GM13977 (cell line): ENCODE measurements around the gene GDAP1L1.
"Not testable (repeated sequence)": the region's sequence is repeated elsewhere in the genome, so short reads cannot be mapped to it uniquely, and the experiment has no call there.

Experiments
- DNase-seq: peaks from one replicate; pipeline ENCODE4 v3.0.0; 2012; ENCODE audit warnings: low spot score
- CTCF ChIP-seq: IDR thresholded peaks from 2 replicates; pipeline ENCODE4 v1.5.1; 2012; ENCODE audit warnings: mild to moderate bottlenecking, control low read depth; ENCODE audit not compliant: insufficient read depth; ENCODE audit errors: extremely low read depth, missing control alignments
- in situ Hi-C: fragments of 300-500 bp; cut with MboI; formaldehyde crosslinking; loops from one replicate; pipeline ENCODE4 v1.12.0; 2022; ENCODE audit warnings: low sequenced_read_pairs, low pct_unique_long_range_greater_than_20kb, mixed read lengths, inconsistent platforms; ENCODE audit not compliant: unreplicated experiment

Gene GDAP1L1

DNA sequence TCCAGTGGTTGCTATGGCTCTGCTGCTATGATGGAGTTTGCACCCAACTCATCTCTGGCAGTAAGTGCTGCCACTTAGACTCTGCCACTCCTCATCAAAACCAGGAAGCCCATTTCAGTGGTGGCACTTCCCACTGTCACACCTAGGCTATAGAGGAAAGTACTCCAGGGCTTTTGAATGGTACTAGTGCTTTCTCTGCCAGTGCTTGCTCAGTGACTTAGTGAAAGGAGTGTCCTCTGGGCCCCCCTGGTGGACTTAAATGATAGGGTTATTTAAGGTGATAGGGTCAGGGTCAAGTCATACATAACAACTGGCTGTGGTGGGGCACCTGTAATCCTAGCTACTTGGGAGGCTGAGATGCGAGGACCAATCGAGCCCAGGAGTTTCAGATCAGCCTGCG lies 41.1 kb downstream of the GDAP1L1 start:
- TF ChIP-seq CTCF, result no peak
- DNase-seq, result no peak
- in situ Hi-C loops, result no loop called here

DNA sequence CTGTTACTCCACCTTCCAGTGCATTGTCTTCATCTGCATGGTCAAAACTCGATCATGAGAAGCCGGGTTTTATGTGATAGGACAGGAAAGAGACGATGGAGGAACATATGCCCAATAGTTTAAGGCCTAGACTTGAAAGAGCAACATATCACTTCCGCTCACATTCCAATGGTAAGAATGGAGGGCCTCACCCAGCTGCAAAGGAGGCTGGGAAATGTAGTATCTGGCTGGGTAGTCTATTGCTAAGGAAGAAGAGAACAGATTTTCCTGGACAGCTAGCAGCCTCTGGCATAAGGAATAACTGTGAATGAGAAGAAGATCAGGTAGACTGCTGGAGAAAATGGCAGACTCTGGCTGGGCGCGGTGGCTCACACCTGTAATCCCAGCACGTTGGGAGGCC lies 44.6 kb downstream of the GDAP1L1 start:
- in situ Hi-C loops, result no loop called here
- TF ChIP-seq CTCF, result no peak
- DNase-seq, result no peak

DNA sequence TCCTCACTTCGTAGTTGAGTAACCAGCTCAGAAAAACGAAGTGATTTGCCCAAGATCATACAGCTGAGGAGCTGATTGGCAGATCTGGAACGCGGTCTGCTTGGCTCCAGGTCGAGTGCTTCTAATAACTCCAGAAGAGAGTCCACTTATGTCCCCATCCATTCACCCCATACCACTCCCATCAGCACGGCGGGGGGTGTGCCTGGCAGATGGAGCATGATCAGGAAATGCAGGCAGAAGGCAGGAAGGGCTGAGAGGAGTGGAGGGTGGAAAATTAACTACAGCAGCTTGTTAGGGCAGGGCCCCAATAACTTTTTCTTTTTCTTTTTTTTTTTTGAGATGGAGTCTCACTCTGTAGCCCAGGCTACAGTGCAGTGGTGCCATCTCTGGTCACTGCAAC lies 48.9 kb downstream of the GDAP1L1 start:
- in situ Hi-C loops, result no loop called here
- no peak for TF ChIP-seq CTCF

DNA sequence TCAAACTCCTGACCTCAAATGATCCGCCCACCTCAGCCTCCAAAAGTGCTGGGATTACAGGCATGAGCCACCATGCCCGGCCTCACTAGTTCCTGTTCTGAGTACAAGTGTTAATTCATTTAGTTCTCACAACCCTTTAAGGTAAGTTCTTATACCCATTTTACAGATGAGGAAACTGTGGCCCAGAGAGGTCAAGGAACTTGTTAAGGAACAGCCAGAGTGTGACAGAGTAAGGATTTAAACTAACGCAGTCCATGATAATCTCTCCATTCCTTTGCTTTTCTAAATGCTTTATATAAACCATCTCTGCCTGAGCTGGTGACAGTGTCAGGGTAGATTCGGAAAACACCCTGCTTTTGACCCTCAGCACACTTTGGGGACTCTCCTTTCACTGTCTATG lies 50.6 kb downstream of the GDAP1L1 start:
- in situ Hi-C loops, result no loop called here
- no peak for DNase-seq
- no peak for TF ChIP-seq CTCF

More for the DNA sequence above, 48.9 kb downstream of the GDAP1L1 start:
- no peak for DNase-seq

DNA sequence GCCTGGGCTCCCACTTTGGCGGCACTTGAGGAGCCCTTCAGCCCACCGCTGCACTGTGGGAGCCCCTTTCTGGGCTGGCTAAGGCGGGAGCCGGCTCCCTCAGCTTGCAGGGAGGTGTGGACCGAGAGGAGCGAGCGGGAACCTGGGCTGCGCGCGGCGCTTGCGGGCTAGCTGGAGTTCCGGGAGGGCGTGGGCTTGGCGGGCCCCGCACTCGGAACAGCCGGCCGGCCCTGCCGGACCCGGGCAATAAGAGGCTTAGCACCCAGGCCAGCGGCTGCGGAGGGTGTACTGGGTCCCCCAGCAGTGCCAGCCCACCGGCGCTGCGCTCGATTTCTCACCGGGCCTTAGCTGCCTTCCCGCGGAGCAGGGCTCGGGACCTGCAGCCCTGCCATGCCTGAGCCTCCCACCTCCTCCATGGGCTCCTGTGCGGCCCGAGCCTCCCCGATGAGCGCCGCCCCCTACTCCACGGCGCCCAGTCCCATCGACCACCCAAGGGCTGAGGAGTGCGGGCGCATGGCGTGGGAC lies 52.0 kb downstream of the GDAP1L1 start:
- DNase-seq, in situ Hi-C loops: not testable (repeated sequence)

DNA sequence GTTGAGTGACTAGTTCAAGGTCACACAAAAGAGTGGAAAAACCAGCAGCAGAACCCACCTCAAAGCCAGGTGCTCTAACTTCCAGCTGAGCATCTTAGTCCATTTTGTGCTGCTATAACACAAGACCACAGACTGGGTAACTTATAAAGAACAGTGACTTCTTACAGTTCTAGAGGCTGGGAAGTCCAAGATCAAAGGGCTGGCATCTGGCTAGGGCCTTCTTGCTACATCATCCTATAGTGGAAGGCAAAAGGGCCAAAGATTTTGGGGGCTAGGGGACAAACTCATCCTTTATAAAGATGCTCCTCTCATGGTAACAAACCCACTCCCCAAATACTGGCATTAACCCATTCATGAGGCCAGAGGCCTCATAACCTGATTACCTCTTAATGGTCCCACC lies 54.2 kb downstream of the GDAP1L1 start:
- DNase-seq, result no peak
- in situ Hi-C loops, result no loop called here
- TF ChIP-seq CTCF, result no peak

DNA sequence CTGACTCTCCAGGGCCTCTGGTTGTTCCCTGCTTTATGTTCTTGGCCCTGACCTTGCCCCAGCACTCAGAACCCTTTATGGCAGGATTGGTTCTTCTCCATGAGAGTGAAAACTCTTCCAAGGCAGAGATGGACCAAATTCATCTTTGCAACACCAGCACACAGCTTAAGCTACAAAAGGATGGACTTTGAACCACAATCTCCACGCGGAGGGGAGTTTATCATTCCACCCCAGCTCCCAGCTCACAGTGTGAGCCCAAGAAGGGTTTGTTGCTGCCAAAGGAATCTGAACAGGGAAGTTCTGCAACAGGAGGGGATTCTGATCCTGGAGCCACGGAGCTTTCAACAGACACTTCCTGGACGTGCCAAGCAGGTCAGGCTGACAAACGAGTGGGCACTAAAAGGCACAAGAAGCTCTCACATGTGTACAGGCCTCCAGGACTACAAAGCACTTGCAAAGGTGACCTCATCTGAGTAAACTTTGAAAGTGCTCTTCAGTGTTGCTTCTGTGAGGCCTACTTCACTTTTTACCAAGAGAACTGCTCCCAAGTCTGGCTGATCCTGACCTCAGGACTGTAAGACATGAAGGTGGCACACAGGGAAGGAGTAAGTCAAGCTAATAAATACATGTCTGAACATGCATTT lies 55.0 kb downstream of the GDAP1L1 start:
- in situ Hi-C loops, result no loop called here
- no peak for DNase-seq
- no peak for TF ChIP-seq CTCF
